IMR-90 (cell line): ENCODE data around the gene CNGB1. TPM values are rescaled to one million over a fixed set of nuclear protein-coding genes. Genes with fewer than 3 reads are reported as not detected.

ENCODE experiments used
- ATAC-seq: fragments of 200-7000 bp; cut with Tn5 transposase; 2 replicates; pipeline ENCODE4 v1.9.1; 2020; ENCODE audit warnings: low read depth, mild to moderate bottlenecking, moderate library complexity
- BruUV-seq: library from RNA; stranded (reverse); fragments of 400-500 nt; replicated peaks from 2 replicates; lab custom pipeline; 2021; lab: Mats Ljungman, UMichigan
- CTCF ChIA-PET: fragments of 300-600 bp; formaldehyde crosslinking; extraction: SDS; loops from one replicate; lab custom pipeline; 2021; ENCODE audit warnings: antibody characterized with exemption; lab: Yijun Ruan, JAX
- POLR2A ChIA-PET: fragments of 300-600 bp; sonication (Branson Sonifier 250); formaldehyde crosslinking; loops from one replicate; lab custom pipeline; 2022; ENCODE audit warnings: antibody characterized with exemption; ENCODE audit not compliant: unreplicated experiment; lab: Charles Lee
- DNase-seq: peaks from one replicate; pipeline ENCODE4 v3.0.0; 2013
- H2AFZ ChIP-seq: replicated peaks from 2 replicates; pipeline ENCODE3; 2013; ENCODE audit warnings: low read length, mild to moderate bottlenecking; ENCODE audit not compliant: poor library complexity
- H2AK5ac ChIP-seq: 2 replicates; pipeline ENCODE4 v1.6.1; 2013; ENCODE audit warnings: low read depth, low read length, inconsistent platforms
- H2AK9ac ChIP-seq: replicated peaks from 2 replicates; pipeline ENCODE3; 2013; ENCODE audit warnings: mild to moderate bottlenecking, low read depth, low read length, moderate library complexity; ENCODE audit not compliant: poor library complexity
- H2BK120ac ChIP-seq: 2 replicates; pipeline ENCODE4 v1.6.1; 2013; ENCODE audit warnings: low read depth, low read length, inconsistent platforms
- H2BK15ac ChIP-seq: 3 replicates; pipeline ENCODE4 v1.6.1; 2013; ENCODE audit warnings: low read depth, low read length, inconsistent platforms
- H2BK20ac ChIP-seq: 2 replicates; pipeline ENCODE4 v1.6.1; 2013; ENCODE audit warnings: low read depth, mild to moderate bottlenecking, inconsistent platforms, low read length, moderate library complexity
- H2BK5ac ChIP-seq: 2 replicates; pipeline ENCODE4 v1.6.1; 2013; ENCODE audit warnings: mild to moderate bottlenecking, low read depth, low read length, inconsistent platforms; ENCODE audit not compliant: poor library complexity, severe bottlenecking
- H3K14ac ChIP-seq: replicated peaks from 2 replicates; pipeline ENCODE4 v1.6.1; 2013; ENCODE audit warnings: low read depth, low read length, inconsistent platforms
- H3K18ac ChIP-seq: 2 replicates; pipeline ENCODE4 v1.6.1; 2013; ENCODE audit warnings: low read depth, low read length, control low read depth
- H3K23ac ChIP-seq: 2 replicates; pipeline ENCODE4 v1.6.1; 2013; ENCODE audit warnings: low read depth, low read length, inconsistent platforms
- H3K27ac ChIP-seq: 2 replicates; pipeline ENCODE4 v1.5.1; 2013; ENCODE audit warnings: mild to moderate bottlenecking, control low read depth, low read length; ENCODE audit not compliant: insufficient read depth
- H3K27me3 ChIP-seq: 2 replicates; pipeline ENCODE4 v1.6.1; 2013; ENCODE audit warnings: low read length; ENCODE audit not compliant: control insufficient read depth, insufficient read depth
- H3K36me3 ChIP-seq: 2 replicates; pipeline ENCODE4 v1.6.1; 2013; ENCODE audit warnings: low read length, mixed read lengths; ENCODE audit not compliant: control insufficient read depth, insufficient read depth
- H3K4ac ChIP-seq: 2 replicates; pipeline ENCODE4 v1.6.1; 2013; ENCODE audit warnings: low read depth, low read length, inconsistent platforms
- H3K4me1 ChIP-seq: 2 replicates; pipeline ENCODE4 v1.6.1; 2013; ENCODE audit warnings: low read length, mixed read lengths; ENCODE audit not compliant: control insufficient read depth, insufficient read depth
- H3K4me2 ChIP-seq: 2 replicates; pipeline ENCODE4 v1.6.1; 2013; ENCODE audit warnings: low read depth, mild to moderate bottlenecking, control low read depth, low read length, moderate library complexity
- H3K4me3 ChIP-seq: 2 replicates; pipeline ENCODE4 v1.5.1; 2013; ENCODE audit warnings: low read depth, mild to moderate bottlenecking, control low read depth, low read length, moderate library complexity; ENCODE audit not compliant: insufficient read depth
- H3K56ac ChIP-seq: 2 replicates; pipeline ENCODE4 v1.6.1; 2013; ENCODE audit warnings: low read length, inconsistent platforms; ENCODE audit not compliant: insufficient read depth; ENCODE audit errors: extremely low read depth
- H3K79me1 ChIP-seq, 2 experiments: 2 replicates each; pipeline ENCODE4 v1.6.1; 2013; ENCODE audit warnings: low read length in 2 of 2, inconsistent platforms in 1 of 2, low read depth in 1 of 2
- H3K9ac ChIP-seq: 2 replicates; pipeline ENCODE4 v1.6.1; 2013; ENCODE audit warnings: low read depth, low read length, control low read depth
- H3K9me1 ChIP-seq: 2 replicates; pipeline ENCODE4 v1.6.1; 2013; ENCODE audit warnings: low read length, inconsistent platforms; ENCODE audit not compliant: insufficient read depth
- H3K9me3 ChIP-seq: 2 replicates; pipeline ENCODE4 v1.6.1; 2013; ENCODE audit warnings: low read length; ENCODE audit not compliant: control insufficient read depth, insufficient read depth
- H4K20me1 ChIP-seq: 2 replicates; pipeline ENCODE4 v1.6.1; 2013; ENCODE audit warnings: low read length, inconsistent platforms; ENCODE audit not compliant: insufficient read depth
- H4K5ac ChIP-seq: 2 replicates; pipeline ENCODE4 v1.6.1; 2013; ENCODE audit warnings: mild to moderate bottlenecking, low read depth, low read length, control low read depth
- H4K8ac ChIP-seq, 2 experiments: 2 replicates each; pipeline ENCODE4 v1.6.1; 2013; ENCODE audit warnings: low read depth in 2 of 2, low read length in 2 of 2, control low read depth in 1 of 2, inconsistent platforms in 1 of 2
- H4K91ac ChIP-seq: 2 replicates; pipeline ENCODE4 v1.6.1; 2013; ENCODE audit warnings: low read depth, low read length, inconsistent platforms; ENCODE audit not compliant: insufficient read depth
- BHLHE40 ChIP-seq: fragments of 150-350 bp; IDR thresholded peaks from 2 replicates; pipeline ENCODE4 v1.6.1; 2016; ENCODE audit warnings: mild to moderate bottlenecking, low read depth, low read length
- CEBPB ChIP-seq: IDR thresholded peaks from 2 replicates; pipeline ENCODE4 v1.6.1; 2012; ENCODE audit warnings: low read depth, low read length, improper control_type of control experiment
- CHD1 ChIP-seq: IDR thresholded peaks from 2 replicates; pipeline ENCODE4 v1.6.1; 2012; ENCODE audit warnings: low read depth, low read length, improper control_type of control experiment
- ELK1 ChIP-seq: fragments of 150-350 bp; IDR thresholded peaks from 2 replicates; pipeline ENCODE4 v1.6.1; 2016; ENCODE audit warnings: low read depth, mild to moderate bottlenecking, low read length, moderate library complexity, borderline replicate concordance
- FOS ChIP-seq: fragments of 150-350 bp; IDR thresholded peaks from 2 replicates; pipeline ENCODE4 v1.6.1; 2016; ENCODE audit warnings: low read depth, low read length
- MAFK ChIP-seq: IDR thresholded peaks from 2 replicates; pipeline ENCODE4 v1.6.1; 2012; ENCODE audit warnings: low read depth, low read length, improper control_type of control experiment
- MAZ ChIP-seq: IDR thresholded peaks from 2 replicates; pipeline ENCODE4 v1.6.1; 2012; ENCODE audit warnings: low read depth, mild to moderate bottlenecking, low read length, improper control_type of control experiment, moderate library complexity, borderline replicate concordance
- MXI1 ChIP-seq: IDR thresholded peaks from 2 replicates; pipeline ENCODE4 v1.6.1; 2012; ENCODE audit warnings: low read depth, mild to moderate bottlenecking, low read length, moderate library complexity, borderline replicate concordance
- NFE2L2 ChIP-seq: fragments of 150-350 bp; IDR thresholded peaks from 2 replicates; pipeline ENCODE4 v1.6.1; 2016; ENCODE audit warnings: low read depth, mild to moderate bottlenecking, low read length
- POLR2A ChIP-seq: IDR thresholded peaks from 2 replicates; pipeline ENCODE4 v1.6.1; 2012; ENCODE audit warnings: mild to moderate bottlenecking, low read depth, low read length
- RAD21 ChIP-seq: IDR thresholded peaks from 2 replicates; pipeline ENCODE4 v1.6.1; 2012; ENCODE audit warnings: low read length, improper control_type of control experiment
- RCOR1 ChIP-seq: IDR thresholded peaks from 2 replicates; pipeline ENCODE4 v1.6.1; 2012; ENCODE audit warnings: mild to moderate bottlenecking, low read length, improper control_type of control experiment; ENCODE audit not compliant: insufficient replicate concordance
- RFX5 ChIP-seq: IDR thresholded peaks from 2 replicates; pipeline ENCODE4 v1.8.0; 2012; ENCODE audit warnings: low read depth, mild to moderate bottlenecking, low read length, moderate library complexity
- SMC3 ChIP-seq: fragments of 150-350 bp; IDR thresholded peaks from 2 replicates; pipeline ENCODE4 v1.6.1; 2016; ENCODE audit warnings: low read depth, mild to moderate bottlenecking, antibody characterized with exemption, low read length, moderate library complexity
- WGBS, 2 experiments: methylation state at CpG; one replicate each; pipeline versions ENCODE4 v1.1.5 to v1.1.7; 2013; ENCODE audit warnings: missing lambda C conversion rate in 2 of 2; ENCODE audit not compliant: insufficient read length in 1 of 2; ENCODE audit errors: extremely low coverage in 2 of 2; 5-methylcytosine and 5-hydroxymethylcytosine counted together
- dilution Hi-C: fragments of 300-500 bp; cut with HindIII; formaldehyde crosslinking; loops from one replicate; pipeline ENCODE4 v1.14.3; 2018; ENCODE audit warnings: low sequenced_read_pairs; ENCODE audit not compliant: unreplicated experiment
- in situ Hi-C: fragments of 300-500 bp; cut with MboI; formaldehyde crosslinking; loops from 3 replicates; pipeline ENCODE4 v1.14.3; 2019; ENCODE audit warnings: low sequenced_read_pairs, inconsistent platforms, mixed read lengths
- intact Hi-C: fragments of 100-400 bp; cut with micrococcal nuclease; formaldehyde crosslinking; loops from 2 replicates; pipeline ENCODE4 v1.10.0; 2022
- polyA plus RNA-seq, 3 experiments: library from polyadenylated mRNA; depleted of rRNA; stranded (reverse); fragments of >200 nt; gene quantifications; 2 replicates each; pipeline ENCODE4 v1.2.3, GENCODE V29; 2012; ENCODE audit warnings: low replicate concordance in 1 of 3
- total RNA-seq: library from RNA; depleted of rRNA; stranded (reverse); fragments of >200 nt; gene quantifications from 2 replicates; pipeline ENCODE4 v1.2.3, GENCODE V29; 2012
- TF ChIP-seq, protein P1 (sequence below): fragments of 150-350 bp; IDR thresholded peaks from 2 replicates; pipeline ENCODE4 v1.6.1; 2017; ENCODE audit warnings: mild to moderate bottlenecking, antibody characterized with exemption, low read length, low read depth
- TF ChIP-seq, protein P2 (sequence below): conservative IDR thresholded peaks from 2 replicates; pipeline ENCODE4 v1.5.1; 2012; ENCODE audit warnings: mild to moderate bottlenecking, low read depth, low read length, improper control_type of control experiment

The CNGB1 gene
- total and polyA plus RNA-seq, 2 of the 4 experiments (the other 2 are of a cell fraction): not detected

- dilution Hi-C loops: no loop called here
- H4K20me1 ChIP-seq: no peaks in the 10 kb centered on the region
- H4K91ac ChIP-seq: no peak overlapping the region
- intact Hi-C loops: no loop called here
- H2AFZ ChIP-seq: no peak overlapping the region
- H3K4me1 ChIP-seq: no peaks in the 10 kb centered on the region
- H3K27me3 ChIP-seq: peaks cover 59% of the 10 kb centered on the region
- H3K9me3 ChIP-seq: no peaks in the 10 kb centered on the region
- ChIA-PET CTCF (no interaction called here), POLR2A (no interaction called here)
- no peak overlapping the region for H2AK9ac ChIP-seq
- TF ChIP-seq MAZ (no peak), ELK1 (no peak), RFX5 (no peak), RAD21 (no peak), CEBPB (no peak), NFE2L2 (no peak), MXI1 (no peak), FOS (no peak), RCOR1 (no peak), POLR2A (no peak), BHLHE40 (no peak), SMC3 (no peak), CHD1 (no peak), MAFK (no peak)
- TF ChIP-seq, protein P1, sequence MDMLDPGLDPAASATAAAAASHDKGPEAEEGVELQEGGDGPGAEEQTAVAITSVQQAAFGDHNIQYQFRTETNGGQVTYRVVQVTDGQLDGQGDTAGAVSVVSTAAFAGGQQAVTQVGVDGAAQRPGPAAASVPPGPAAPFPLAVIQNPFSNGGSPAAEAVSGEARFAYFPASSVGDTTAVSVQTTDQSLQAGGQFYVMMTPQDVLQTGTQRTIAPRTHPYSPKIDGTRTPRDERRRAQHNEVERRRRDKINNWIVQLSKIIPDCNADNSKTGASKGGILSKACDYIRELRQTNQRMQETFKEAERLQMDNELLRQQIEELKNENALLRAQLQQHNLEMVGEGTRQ: no peak
- TF ChIP-seq, protein P2, sequence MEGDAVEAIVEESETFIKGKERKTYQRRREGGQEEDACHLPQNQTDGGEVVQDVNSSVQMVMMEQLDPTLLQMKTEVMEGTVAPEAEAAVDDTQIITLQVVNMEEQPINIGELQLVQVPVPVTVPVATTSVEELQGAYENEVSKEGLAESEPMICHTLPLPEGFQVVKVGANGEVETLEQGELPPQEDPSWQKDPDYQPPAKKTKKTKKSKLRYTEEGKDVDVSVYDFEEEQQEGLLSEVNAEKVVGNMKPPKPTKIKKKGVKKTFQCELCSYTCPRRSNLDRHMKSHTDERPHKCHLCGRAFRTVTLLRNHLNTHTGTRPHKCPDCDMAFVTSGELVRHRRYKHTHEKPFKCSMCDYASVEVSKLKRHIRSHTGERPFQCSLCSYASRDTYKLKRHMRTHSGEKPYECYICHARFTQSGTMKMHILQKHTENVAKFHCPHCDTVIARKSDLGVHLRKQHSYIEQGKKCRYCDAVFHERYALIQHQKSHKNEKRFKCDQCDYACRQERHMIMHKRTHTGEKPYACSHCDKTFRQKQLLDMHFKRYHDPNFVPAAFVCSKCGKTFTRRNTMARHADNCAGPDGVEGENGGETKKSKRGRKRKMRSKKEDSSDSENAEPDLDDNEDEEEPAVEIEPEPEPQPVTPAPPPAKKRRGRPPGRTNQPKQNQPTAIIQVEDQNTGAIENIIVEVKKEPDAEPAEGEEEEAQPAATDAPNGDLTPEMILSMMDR: no peak
- in situ Hi-C loops: no loop called here
- H3K36me3 ChIP-seq: no peaks in the 10 kb centered on the region
- no peak overlapping the region for H3K14ac ChIP-seq
- 37% methylated on average over 2 of the region's 6 CpGs; no CpG with 5 or more reads in 1 of the 2 experiments for WGBS, 2 experiments
- H3K9ac ChIP-seq: no peak overlapping the region
- H3K23ac ChIP-seq: no peak overlapping the region
- H4K8ac ChIP-seq: no peak overlapping the region
- no peak overlapping the region for H3K56ac ChIP-seq
- no TSS peak for BruUV-seq
- H3K4me3 ChIP-seq: no peak overlapping the region
- H2BK15ac ChIP-seq: no peak overlapping the region
- H2BK5ac ChIP-seq: no peak overlapping the region
- H3K18ac ChIP-seq: no peak overlapping the region
- no peak overlapping the region for H2AK5ac ChIP-seq
- H3K4ac ChIP-seq: no peak overlapping the region
- DNase-seq (no peak), ATAC-seq (no peak)
- no peak overlapping the region for H3K27ac ChIP-seq
- H3K4me2 ChIP-seq: no peak overlapping the region
- H4K5ac ChIP-seq: no peak overlapping the region
- no peak overlapping the region for H2BK120ac ChIP-seq
- no peak overlapping the region for H2BK20ac ChIP-seq
- no peaks in the 10 kb centered on the region for H3K9me1 ChIP-seq
- no peaks in the 10 kb centered on the region for H3K79me1 ChIP-seq
Measured at GRCh38 chr16:57958544-57958943, 12.4 kb downstream of the CNGB1 start.
